Measurements from ENCODE around the gene SPPL3.

DNA sequence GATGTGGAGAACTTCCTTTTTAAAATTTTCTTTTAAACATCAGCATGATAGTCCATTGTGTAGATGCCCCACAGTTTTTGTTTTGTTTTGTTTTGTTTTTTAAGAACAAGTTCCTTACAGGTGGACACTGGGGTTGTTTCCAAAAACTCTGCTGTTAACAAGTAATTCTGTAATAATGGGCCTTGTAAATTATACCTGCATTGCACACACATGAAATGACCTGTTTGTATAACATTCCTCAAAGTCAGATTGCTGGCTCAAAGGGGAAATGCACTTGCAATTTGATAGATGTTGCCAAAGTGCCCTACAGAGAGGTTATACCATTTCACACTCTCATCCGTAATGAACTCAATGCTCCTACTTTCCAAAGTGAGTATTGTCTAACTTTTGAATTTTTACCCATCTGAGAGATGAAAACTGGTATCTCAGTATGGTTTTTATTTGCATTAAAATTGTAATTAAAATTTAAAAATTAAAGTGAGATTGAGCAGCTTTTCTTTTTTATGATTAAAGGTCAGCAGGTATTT lies 89.2 kb downstream of the SPPL3 start:
- TF ChIP-seq CTCF (IDR thresholded peaks at IDR 0.05) (no peak), POLR2A (IDR thresholded peaks at IDR 0.05) (no peak)

All from esophagus squamous epithelium (tissue), 4 donors.